Fibroblast of skin of right quadriceps (primary cell): Measurements from ENCODE around the gene NCS1.
A peak's percentile ranks its signal among the peaks of the same experiment; 100 is the strongest.
"Not testable (repeated sequence)": the region's sequence is repeated elsewhere in the genome, so short reads cannot be mapped to it uniquely, and the experiment has no call there.

Experiments used
- DNase-seq: peaks from one replicate; pipeline ENCODE4 v3.0.0-alpha.2; 2013

Gene NCS1

GRCh38 chr9:130266236-130267098 is 94.3 kb downstream of the NCS1 start:
- DNase-seq = no peak

- no peak for DNase-seq
These were observed 95.7 kb downstream of the NCS1 start for GRCh38 chr9:130267930-130268329.

GRCh38 chr9:130268521-130269211 is 96.5 kb downstream of the NCS1 start:
- no peak for DNase-seq

GRCh38 chr9:130271473-130271872 is 99.3 kb downstream of the NCS1 start:
- DNase-seq = no peak

- no peak for DNase-seq
These were observed 103.0 kb downstream of the NCS1 start for GRCh38 chr9:130275156-130275555.

- DNase-seq = peak; percentile 78
These were observed 103.9 kb downstream of the NCS1 start for GRCh38 chr9:130276121-130276520.

GRCh38 chr9:130276955-130277354 is 104.8 kb downstream of the NCS1 start:
- no peak for DNase-seq

- DNase-seq = not testable (repeated sequence)
These were observed 105.3 kb downstream of the NCS1 start for GRCh38 chr9:130277525-130277924.

GRCh38 chr9:130283539-130284248 is 111.5 kb downstream of the NCS1 start:
- DNase-seq = no peak

- no peak for DNase-seq
These were observed 112.0 kb downstream of the NCS1 start for GRCh38 chr9:130284249-130284625.

GRCh38 chr9:130284690-130285089 is 112.5 kb downstream of the NCS1 start:
- DNase-seq = no peak

DNA sequence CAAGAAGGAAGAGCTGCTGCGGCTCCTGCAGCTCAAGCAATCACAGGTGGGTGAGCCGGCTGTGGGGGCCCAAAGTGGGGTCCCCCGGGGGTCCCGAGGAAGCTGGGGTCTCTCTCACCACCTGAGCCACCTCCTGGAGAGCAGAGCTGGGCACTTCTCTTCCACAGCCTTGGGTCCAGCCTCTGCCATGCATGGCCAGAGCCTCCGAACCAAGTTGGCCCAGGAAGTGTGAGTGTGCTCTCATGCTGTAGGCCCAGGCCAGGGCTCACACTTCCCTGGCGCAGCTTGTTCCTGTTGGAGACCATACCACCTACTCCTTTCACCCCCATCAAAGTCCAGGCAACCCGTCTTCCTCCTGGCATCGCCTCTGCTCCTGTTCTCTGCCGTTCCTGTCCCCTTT is 113.1 kb downstream of the NCS1 start:
- no peak for DNase-seq

DNA sequence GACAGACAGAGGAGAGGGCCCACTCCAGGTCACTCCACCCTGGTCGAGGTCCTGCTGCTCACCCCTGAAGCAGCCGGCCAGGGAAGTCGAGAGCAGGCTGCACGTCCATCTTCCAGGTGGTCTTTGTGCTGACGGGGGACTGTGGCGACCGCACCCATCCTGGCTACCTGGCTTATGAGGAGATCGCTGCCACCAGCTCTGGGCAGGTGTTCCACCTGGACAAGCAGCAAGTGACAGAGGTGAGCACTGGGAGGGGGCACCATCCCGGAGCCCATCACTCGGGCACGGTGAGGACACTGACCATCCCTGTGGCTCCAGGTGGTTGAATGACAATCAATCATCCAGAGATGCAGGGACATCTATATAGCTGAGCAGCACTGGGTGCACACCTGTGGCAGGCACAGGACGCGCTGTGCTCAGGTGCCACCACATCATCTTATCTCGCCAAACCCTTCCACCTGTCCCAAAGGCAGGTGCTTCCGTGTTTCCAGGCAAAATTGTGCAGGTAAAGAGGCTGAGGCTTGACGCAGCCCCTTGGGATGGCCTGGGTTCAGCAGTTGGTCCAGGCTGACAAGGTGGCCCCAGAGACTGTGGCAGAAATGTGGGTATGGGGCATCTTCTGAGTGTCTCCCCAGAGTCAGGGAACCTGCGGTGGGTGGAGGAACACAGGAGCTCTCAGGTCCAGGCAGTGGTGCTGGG is 114.0 kb downstream of the NCS1 start:
- DNase-seq = no peak
